HepG2 (cell line): Measurements from ENCODE around the gene GNGT2. TPM values are rescaled to one million over a fixed set of nuclear protein-coding genes. Genes with fewer than 3 reads are reported as not detected.

Experiments used
- CBX2 ChIP-seq, 2 experiments: fragments of 200-600 bp in 1 of 2; sonication (generic); formaldehyde crosslinking in 1 of 2; IDR thresholded peaks; 2 replicates each; pipeline versions ENCODE4 v1.7.0 to v1.8.1; 2018 to 2022; ENCODE audit warnings: low read depth in 2 of 2, low read length in 1 of 2, mild to moderate bottlenecking in 1 of 2, missing genetic modification reagents in 1 of 2
- CC2D1A ChIP-seq: sonication (generic); formaldehyde crosslinking; IDR thresholded peaks from 2 replicates; pipeline ENCODE4 v1.8.1; 2023; ENCODE audit warnings: mild to moderate bottlenecking, missing genetic modification reagents
- ESRRA ChIP-seq: sonication (generic); formaldehyde crosslinking; IDR thresholded peaks from 2 replicates; pipeline ENCODE4 v1.5.1; 2020; ENCODE audit warnings: mild to moderate bottlenecking, low read depth, missing genetic modification reagents
- HNRNPK ChIP-seq: fragments of 200-400 bp; formaldehyde crosslinking; IDR thresholded peaks from 2 replicates; pipeline ENCODE4 v1.6.1; 2018; ENCODE audit warnings: low read length, low read depth, moderate library complexity, mild to moderate bottlenecking; ENCODE audit not compliant: poor library complexity, severe bottlenecking
- KAT8 ChIP-seq: IDR thresholded peaks from 2 replicates; pipeline ENCODE4 v1.6.1; 2016; ENCODE audit warnings: missing genetic modification reagents, missing compliant biosample characterization
- PITX1 ChIP-seq: sonication (generic); formaldehyde crosslinking; IDR thresholded peaks from 2 replicates; pipeline ENCODE4 v1.5.1; 2020; ENCODE audit warnings: mild to moderate bottlenecking, missing genetic modification reagents
- PLRG1 ChIP-seq: fragments of 450-650 bp; conservative IDR thresholded peaks from 2 replicates; pipeline ENCODE4 v1.6.1; 2016
- RBFOX2 ChIP-seq: fragments of 200-400 bp; formaldehyde crosslinking; IDR thresholded peaks from 2 replicates; pipeline ENCODE4 v1.6.1; 2017; ENCODE audit warnings: low read depth, mild to moderate bottlenecking, low read length
- SOX13 ChIP-seq, 3 experiments: fragments of 450-650 bp in 1 of 3; sonication (generic) in 1 of 3; formaldehyde crosslinking in 1 of 3; IDR thresholded peaks in 2 of 3; conservative IDR thresholded peaks in 1 of 3; 2 replicates each; pipeline versions ENCODE4 v1.5.0 to v1.6.1; 2016 to 2020; ENCODE audit warnings: antibody characterized with exemption in 1 of 3, mild to moderate bottlenecking in 1 of 3, missing compliant biosample characterization in 1 of 3, missing genetic modification reagents in 1 of 3, moderate library complexity in 1 of 3
- SRF ChIP-seq: IDR thresholded peaks from 2 replicates; pipeline ENCODE4 v1.6.1; 2011; ENCODE audit warnings: mild to moderate bottlenecking, low read depth, low read length, moderate library complexity
- ZFP41 ChIP-seq: sonication (generic); formaldehyde crosslinking; IDR thresholded peaks from 2 replicates; pipeline ENCODE4 v1.4.0; 2020; ENCODE audit warnings: mild to moderate bottlenecking, missing genetic modification reagents, borderline replicate concordance
- ZMAT3 ChIP-seq: sonication (generic); formaldehyde crosslinking; conservative IDR thresholded peaks from 2 replicates; pipeline ENCODE4 v1.7.0; 2021; ENCODE audit warnings: missing genetic modification reagents
- ZMAT5 ChIP-seq: sonication (generic); formaldehyde crosslinking; IDR thresholded peaks from 2 replicates; pipeline ENCODE4 v1.5.0; 2020; ENCODE audit warnings: mild to moderate bottlenecking, low read depth, missing genetic modification reagents, borderline replicate concordance
- ZNF224 ChIP-seq: sonication (generic); formaldehyde crosslinking; IDR thresholded peaks from 2 replicates; pipeline ENCODE4 v1.5.0; 2020; ENCODE audit warnings: mild to moderate bottlenecking, missing genetic modification reagents
- ZNF530 ChIP-seq: sonication (generic); formaldehyde crosslinking; IDR thresholded peaks from 2 replicates; pipeline ENCODE4 v1.5.0; 2020; ENCODE audit warnings: low read depth, mild to moderate bottlenecking, missing genetic modification reagents
- ZNF691 ChIP-seq: sonication (generic); formaldehyde crosslinking; IDR thresholded peaks from 2 replicates; pipeline ENCODE4 v1.4.0; 2020; ENCODE audit warnings: missing genetic modification reagents, low read depth, mild to moderate bottlenecking, borderline replicate concordance
- ZNF841 ChIP-seq: sonication (generic); formaldehyde crosslinking; IDR thresholded peaks from 2 replicates; pipeline ENCODE4 v1.8.1; 2023; ENCODE audit warnings: missing genetic modification reagents, borderline replicate concordance
- ZSCAN25 ChIP-seq: sonication (generic); formaldehyde crosslinking; IDR thresholded peaks from 2 replicates; pipeline ENCODE4 v1.8.0; 2022; ENCODE audit warnings: mild to moderate bottlenecking, missing genetic modification reagents
- polyA plus RNA-seq, 8 experiments: library from polyadenylated mRNA; depleted of rRNA in 3 of 8; stranded (reverse) in 7 of 8; unstranded in 1 of 8; fragments of >200 nt; fragmentation: Illumina TruSeq in 4 of 8; extraction: Trizol in 4 of 8; gene quantifications; 2 replicates each; pipeline versions ENCODE4 v1.2.1 to v1.2.3, GENCODE V29; 2011 to 2016; ENCODE audit warnings: low read depth in 4 of 8, missing spikeins in 1 of 8, mixed read lengths in 1 of 8; ENCODE audit not compliant: insufficient read depth in 1 of 8
- total RNA-seq, 5 experiments: library from RNA; depleted of rRNA; stranded (reverse); fragments of >200 nt; fragmentation: Illumina TruSeq; extraction: Trizol; gene quantifications; 2 replicates each; pipeline ENCODE4 v1.2.3, GENCODE V29; 2016; ENCODE audit warnings: low read depth in 1 of 5
- TF ChIP-seq, protein P1 (sequence below): fragments of 450-650 bp; IDR thresholded peaks from 2 replicates; pipeline ENCODE4 v1.6.1; 2017; ENCODE audit warnings: mild to moderate bottlenecking
- TF ChIP-seq, protein P2 (sequence below): IDR thresholded peaks from 2 replicates; pipeline ENCODE4 v1.6.1; 2012; ENCODE audit warnings: low read length, improper control_type of control experiment

GNGT2 gene
- total and polyA plus RNA-seq, 2 of the 13 experiments (the other 11 are each of a cell fraction or from before 2014, with no cell fraction given): not detected

- TF ChIP-seq, protein P1, sequence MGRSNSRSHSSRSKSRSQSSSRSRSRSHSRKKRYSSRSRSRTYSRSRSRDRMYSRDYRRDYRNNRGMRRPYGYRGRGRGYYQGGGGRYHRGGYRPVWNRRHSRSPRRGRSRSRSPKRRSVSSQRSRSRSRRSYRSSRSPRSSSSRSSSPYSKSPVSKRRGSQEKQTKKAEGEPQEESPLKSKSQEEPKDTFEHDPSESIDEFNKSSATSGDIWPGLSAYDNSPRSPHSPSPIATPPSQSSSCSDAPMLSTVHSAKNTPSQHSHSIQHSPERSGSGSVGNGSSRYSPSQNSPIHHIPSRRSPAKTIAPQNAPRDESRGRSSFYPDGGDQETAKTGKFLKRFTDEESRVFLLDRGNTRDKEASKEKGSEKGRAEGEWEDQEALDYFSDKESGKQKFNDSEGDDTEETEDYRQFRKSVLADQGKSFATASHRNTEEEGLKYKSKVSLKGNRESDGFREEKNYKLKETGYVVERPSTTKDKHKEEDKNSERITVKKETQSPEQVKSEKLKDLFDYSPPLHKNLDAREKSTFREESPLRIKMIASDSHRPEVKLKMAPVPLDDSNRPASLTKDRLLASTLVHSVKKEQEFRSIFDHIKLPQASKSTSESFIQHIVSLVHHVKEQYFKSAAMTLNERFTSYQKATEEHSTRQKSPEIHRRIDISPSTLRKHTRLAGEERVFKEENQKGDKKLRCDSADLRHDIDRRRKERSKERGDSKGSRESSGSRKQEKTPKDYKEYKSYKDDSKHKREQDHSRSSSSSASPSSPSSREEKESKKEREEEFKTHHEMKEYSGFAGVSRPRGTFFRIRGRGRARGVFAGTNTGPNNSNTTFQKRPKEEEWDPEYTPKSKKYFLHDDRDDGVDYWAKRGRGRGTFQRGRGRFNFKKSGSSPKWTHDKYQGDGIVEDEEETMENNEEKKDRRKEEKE: no peak
- 0 out of 2 replicates have a peak, but pooled peaks have one; percentile 80 for TF ChIP-seq CC2D1A
- TF ChIP-seq ZMAT5: no peak
- no peak for TF ChIP-seq CBX2 (IDR thresholded peaks at IDR 0.05; ENCODE audit: low read depth, low read length)
- TF ChIP-seq CBX2 (CRISPR knock-in tag; IDR thresholded peaks at IDR 0.05; ENCODE audit: low read depth): peak; percentile 97
- TF ChIP-seq, protein P2, sequence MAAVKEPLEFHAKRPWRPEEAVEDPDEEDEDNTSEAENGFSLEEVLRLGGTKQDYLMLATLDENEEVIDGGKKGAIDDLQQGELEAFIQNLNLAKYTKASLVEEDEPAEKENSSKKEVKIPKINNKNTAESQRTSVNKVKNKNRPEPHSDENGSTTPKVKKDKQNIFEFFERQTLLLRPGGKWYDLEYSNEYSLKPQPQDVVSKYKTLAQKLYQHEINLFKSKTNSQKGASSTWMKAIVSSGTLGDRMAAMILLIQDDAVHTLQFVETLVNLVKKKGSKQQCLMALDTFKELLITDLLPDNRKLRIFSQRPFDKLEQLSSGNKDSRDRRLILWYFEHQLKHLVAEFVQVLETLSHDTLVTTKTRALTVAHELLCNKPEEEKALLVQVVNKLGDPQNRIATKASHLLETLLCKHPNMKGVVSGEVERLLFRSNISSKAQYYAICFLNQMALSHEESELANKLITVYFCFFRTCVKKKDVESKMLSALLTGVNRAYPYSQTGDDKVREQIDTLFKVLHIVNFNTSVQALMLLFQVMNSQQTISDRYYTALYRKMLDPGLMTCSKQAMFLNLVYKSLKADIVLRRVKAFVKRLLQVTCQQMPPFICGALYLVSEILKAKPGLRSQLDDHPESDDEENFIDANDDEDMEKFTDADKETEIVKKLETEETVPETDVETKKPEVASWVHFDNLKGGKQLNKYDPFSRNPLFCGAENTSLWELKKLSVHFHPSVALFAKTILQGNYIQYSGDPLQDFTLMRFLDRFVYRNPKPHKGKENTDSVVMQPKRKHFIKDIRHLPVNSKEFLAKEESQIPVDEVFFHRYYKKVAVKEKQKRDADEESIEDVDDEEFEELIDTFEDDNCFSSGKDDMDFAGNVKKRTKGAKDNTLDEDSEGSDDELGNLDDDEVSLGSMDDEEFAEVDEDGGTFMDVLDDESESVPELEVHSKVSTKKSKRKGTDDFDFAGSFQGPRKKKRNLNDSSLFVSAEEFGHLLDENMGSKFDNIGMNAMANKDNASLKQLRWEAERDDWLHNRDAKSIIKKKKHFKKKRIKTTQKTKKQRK: no peak
- TF ChIP-seq ZSCAN25: peak; percentile 17; the same call in 1 of the 2 replicates
- TF ChIP-seq ZNF530: no peak
- peak; percentile 21 for TF ChIP-seq ZMAT3
- no peak; the same call in 1 of the 2 replicates for TF ChIP-seq ZFP41 (CRISPR knock-in tag)
- TF ChIP-seq RBFOX2: peak; percentile 64; the same call in 1 of the 2 replicates
- TF ChIP-seq PLRG1: no peak
- TF ChIP-seq SRF: peak; percentile 93
- TF ChIP-seq KAT8: peak; percentile 79
- peak; percentile 97 for TF ChIP-seq ZNF224 (CRISPR knock-in tag)
- peak; percentile 87 for TF ChIP-seq PITX1 (CRISPR knock-in tag)
- TF ChIP-seq HNRNPK: peak; percentile 24
- peak; percentile 53; the same call in 1 of the 2 replicates for TF ChIP-seq SOX13 (IDR thresholded peaks at IDR 0.05)
- peak in 1 of 2 experiments; percentile 57; a peak in 2 of 4 replicates for TF ChIP-seq SOX13 (CRISPR knock-in tag; conservative IDR thresholded peaks at IDR 0.05 in 1 of 2, IDR thresholded peaks at IDR 0.05 in 1 of 2)
- TF ChIP-seq ESRRA (CRISPR knock-in tag): 0 out of 2 replicates have a peak, but pooled peaks have one; percentile 21
- peak; percentile 48; the same call in 1 of the 2 replicates for TF ChIP-seq ZNF691
- TF ChIP-seq ZNF841 (CRISPR knock-in tag): peak; percentile 81; the same call in 1 of the 2 replicates
Observed at GRCh38 chr17:49191917-49192741, 18.2 kb downstream of the GNGT2 start (continued).
